Daoy (cell line): ENCODE measurements around the gene GMPR. TPM values are rescaled to one million over a fixed set of nuclear protein-coding genes. Genes with fewer than 3 reads are reported as not detected.
A peak's percentile ranks its signal among the peaks of the same experiment; 100 is the strongest.

Experiments
- DNase-seq: peaks from one replicate; pipeline ENCODE4 v3.0.0-alpha.2; 2015; ENCODE audit warnings: low read depth
- total RNA-seq: library from RNA; depleted of rRNA; stranded (reverse); fragments of >200 nt; shearing (Covaris generic); gene quantifications from 2 replicates; pipeline ENCODE4 v1.2.3, GENCODE V29; 2014

Gene GMPR
- total RNA-seq, 1 experiment from 2014 or later: 6.5 TPM

GRCh38 chr6:16272201-16272600 lies 33.8 kb downstream of the GMPR start:
- DNase-seq: no peak

GRCh38 chr6:16273256-16273655 lies 34.9 kb downstream of the GMPR start:
- DNase-seq: no peak

GRCh38 chr6:16274483-16274882 lies 36.1 kb downstream of the GMPR start:
- no peak for DNase-seq

- no peak for DNase-seq
These were observed 36.6 kb downstream of the GMPR start for GRCh38 chr6:16274885-16275589.

GRCh38 chr6:16277101-16277981 lies 39.0 kb downstream of the GMPR start:
- peak; percentile 96 for DNase-seq

GRCh38 chr6:16278048-16278724 lies 39.8 kb downstream of the GMPR start:
- DNase-seq: peak; percentile 39

- DNase-seq: no peak
These were observed 40.4 kb downstream of the GMPR start for GRCh38 chr6:16278750-16279149.

- no peak for DNase-seq
These were observed 40.9 kb downstream of the GMPR start for GRCh38 chr6:16279243-16279642.

- no peak for DNase-seq
These were observed 44.0 kb downstream of the GMPR start for GRCh38 chr6:16282370-16282769.

GRCh38 chr6:16284472-16284871 lies 46.1 kb downstream of the GMPR start:
- no peak for DNase-seq

- no peak for DNase-seq
These were observed 47.2 kb downstream of the GMPR start for GRCh38 chr6:16285467-16286150.

GRCh38 chr6:16286151-16286522 lies 47.8 kb downstream of the GMPR start:
- peak; percentile 69 for DNase-seq

- DNase-seq: no peak
These were observed 49.8 kb downstream of the GMPR start for GRCh38 chr6:16288163-16288562.

GRCh38 chr6:16291739-16292138 lies 53.4 kb downstream of the GMPR start:
- no peak for DNase-seq

GRCh38 chr6:16292432-16292831 lies 54.0 kb downstream of the GMPR start:
- DNase-seq: no peak

GRCh38 chr6:16292942-16293341 lies 54.6 kb downstream of the GMPR start:
- no peak for DNase-seq

GRCh38 chr6:16294371-16294770 lies 56.0 kb downstream of the GMPR start:
- DNase-seq: no peak

- DNase-seq: no peak
These were observed 56.7 kb downstream of the GMPR start for GRCh38 chr6:16295060-16295459.

GRCh38 chr6:16295471-16295870 lies 57.1 kb downstream of the GMPR start:
- DNase-seq: no peak

- DNase-seq: no peak
These were observed 57.8 kb downstream of the GMPR start for GRCh38 chr6:16296061-16296670.

- DNase-seq: no peak
These were observed 61.5 kb downstream of the GMPR start for GRCh38 chr6:16299861-16300260.

- DNase-seq: no peak
These were observed 63.1 kb downstream of the GMPR start for GRCh38 chr6:16301511-16301910.
